SJSA1 (cell line): ENCODE data around the gene SLC25A30. TPM values are rescaled to one million over a fixed set of nuclear protein-coding genes. Genes with fewer than 3 reads are reported as not detected.
"Not testable (repeated sequence)": the region's sequence is repeated elsewhere in the genome, so short reads cannot be mapped to it uniquely, and the experiment has no call there.

ENCODE experiments used
- DNase-seq, 2 experiments: peaks; one replicate each; pipeline ENCODE4 v3.0.0-alpha.2; 2015 to 2020; ENCODE audit warnings: low spot score in 2 of 2, low read depth in 1 of 2
- H3K27ac ChIP-seq: fragments of 250-450 bp; sonication (Bioruptor Pico); 2 replicates; pipeline ENCODE4 v1.5.1; 2020; ENCODE audit warnings: mild to moderate bottlenecking, moderate library complexity
- H3K27me3 ChIP-seq: fragments of 250-450 bp; sonication (Bioruptor Pico); replicated peaks from 2 replicates; pipeline ENCODE4 v1.5.1; 2020; ENCODE audit warnings: mild to moderate bottlenecking, moderate library complexity
- H3K36me3 ChIP-seq: fragments of 250-450 bp; sonication (Bioruptor Pico); 2 replicates; pipeline ENCODE4 v1.5.1; 2020; ENCODE audit warnings: mild to moderate bottlenecking
- H3K4me1 ChIP-seq: fragments of 250-450 bp; sonication (Bioruptor Pico); replicated peaks from 2 replicates; pipeline ENCODE4 v1.6.1; 2021; ENCODE audit warnings: mild to moderate bottlenecking
- H3K4me3 ChIP-seq: fragments of 250-450 bp; sonication (Bioruptor Pico); 2 replicates; pipeline ENCODE4 v1.5.1; 2020; ENCODE audit warnings: mild to moderate bottlenecking
- H3K9me3 ChIP-seq: fragments of 250-450 bp; sonication (Bioruptor Pico); replicated peaks from 2 replicates; pipeline ENCODE4 v1.5.1; 2020; ENCODE audit warnings: mild to moderate bottlenecking
- total RNA-seq: library from RNA; depleted of rRNA; stranded (reverse); fragments of >200 nt; shearing (Covaris generic); gene quantifications from 2 replicates; pipeline ENCODE4 v1.2.3, GENCODE V29; 2014; rRNA removed

SLC25A30 gene
- total RNA-seq, 1 experiment from 2014 or later: 10.2 TPM

- no peak for DNase-seq
- no peaks in the 10 kb centered on the region for H3K27me3 ChIP-seq
- no peak overlapping the region for H3K4me3 ChIP-seq
- H3K36me3 ChIP-seq: peaks cover 11% of the 10 kb centered on the region
- peaks cover 12% of the 10 kb centered on the region for H3K4me1 ChIP-seq
- no peak overlapping the region for H3K27ac ChIP-seq
- no peaks in the 10 kb centered on the region for H3K9me3 ChIP-seq
These were observed 56.5 kb downstream of the SLC25A30 start for GRCh38 chr13:45361596-45362206.

DNA sequence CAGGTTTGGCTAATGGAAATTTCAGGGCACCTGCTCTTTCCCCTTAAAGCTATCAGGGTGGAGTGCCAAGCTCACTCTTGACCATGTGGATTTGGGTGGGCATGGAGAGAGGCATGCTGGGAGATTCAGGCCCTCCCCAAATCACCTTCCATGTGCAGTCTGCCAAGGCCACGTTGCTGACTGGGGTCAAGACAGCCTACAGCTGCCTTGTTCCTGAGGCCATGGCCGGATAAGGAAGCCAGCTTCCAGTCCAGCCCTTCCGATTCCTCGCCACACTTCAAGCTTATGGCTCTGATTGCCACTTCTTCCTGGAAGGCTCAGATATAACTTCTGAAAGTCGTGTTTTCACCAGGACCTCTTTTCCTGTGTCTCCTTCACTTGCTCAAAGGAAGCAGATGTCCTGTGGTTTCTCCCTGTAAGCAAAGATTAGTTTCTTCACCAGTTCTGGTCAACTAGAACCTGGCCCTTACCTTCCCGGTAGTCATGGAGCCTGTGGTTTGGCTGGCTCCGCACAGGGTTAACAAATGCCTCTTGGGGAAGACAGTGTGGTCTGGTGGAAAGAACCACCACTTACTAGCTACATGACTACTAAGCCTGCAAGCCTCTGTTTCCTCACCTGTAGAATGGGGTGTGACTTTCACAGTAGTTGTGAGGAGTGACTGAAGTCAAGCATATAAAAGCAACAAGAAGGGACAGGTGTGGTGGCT is 61.1 kb downstream of the SLC25A30 start:
- H3K4me1 ChIP-seq: no peaks in the 10 kb centered on the region; the same call in 1 of the 2 replicates
- H3K27ac ChIP-seq: no peak overlapping the region
- peaks cover 15% of the 10 kb centered on the region for H3K36me3 ChIP-seq
- H3K4me3 ChIP-seq: no peak overlapping the region
- no peaks in the 10 kb centered on the region for H3K27me3 ChIP-seq
- no peaks in the 10 kb centered on the region for H3K9me3 ChIP-seq
- no peak for DNase-seq

DNA sequence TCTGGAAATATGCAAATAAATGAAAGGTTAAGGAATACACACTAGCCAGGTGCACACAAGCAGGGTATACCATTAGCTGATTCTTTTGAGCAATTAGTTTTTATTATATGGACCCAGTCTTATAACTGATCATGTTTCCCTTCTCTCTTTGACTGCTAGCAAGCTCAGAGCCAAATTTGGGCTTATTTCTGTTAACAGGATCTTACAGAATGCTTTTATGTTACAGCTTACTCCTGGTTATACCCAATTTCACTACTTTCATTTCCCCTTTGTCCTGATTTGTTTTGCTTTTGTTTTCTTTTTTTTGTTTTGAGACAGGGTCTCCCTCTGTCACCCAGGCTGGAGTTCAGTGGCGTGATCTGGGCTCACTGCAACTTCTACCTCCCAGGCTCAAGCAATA is 64.3 kb downstream of the SLC25A30 start:
- no peaks in the 10 kb centered on the region for H3K9me3 ChIP-seq
- H3K4me3 ChIP-seq: no peak overlapping the region
- H3K36me3 ChIP-seq: peaks cover 30% of the 10 kb centered on the region
- H3K4me1 ChIP-seq: peaks cover 8% of the 10 kb centered on the region; the same call in 1 of the 2 replicates
- no peaks in the 10 kb centered on the region for H3K27me3 ChIP-seq
- H3K27ac ChIP-seq: no peak overlapping the region
- no peak for DNase-seq

- Histone ChIP-seq H3K36me3 (peaks cover 34% of the 10 kb centered on the region), H3K4me1 (peaks cover 8% of the 10 kb centered on the region; the same call in 1 of the 2 replicates)
These were observed 66.1 kb downstream of the SLC25A30 start for GRCh38 chr13:45352031-45352430.

DNA sequence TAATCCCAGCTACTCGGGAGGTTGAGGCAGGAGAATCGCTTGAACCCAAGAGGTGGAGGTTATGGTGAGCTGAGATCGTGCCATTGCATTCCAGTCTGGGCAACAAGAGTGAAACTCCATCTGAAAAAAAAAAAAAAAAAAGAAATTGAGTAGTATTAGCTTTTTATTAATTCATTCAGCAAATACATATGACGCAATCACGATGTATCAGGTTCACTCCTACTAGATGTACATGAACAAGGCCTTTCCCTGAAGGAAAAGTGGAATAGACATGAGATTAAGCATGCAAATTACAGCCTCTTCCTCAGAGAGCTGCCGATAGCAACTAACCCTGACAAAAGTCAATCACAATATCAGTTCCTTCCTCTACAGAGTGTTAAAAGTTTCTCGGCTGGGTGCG is 68.0 kb downstream of the SLC25A30 start:
- H3K36me3 ChIP-seq: peaks cover 29% of the 10 kb centered on the region

More at GRCh38 chr13:45352031-45352430, 66.1 kb downstream of the SLC25A30 start:
- DNase-seq: no peak
- Histone ChIP-seq H3K4me3 (no peak overlapping the region), H3K27ac (no peak overlapping the region), H3K9me3 (no peaks in the 10 kb centered on the region), H3K27me3 (no peaks in the 10 kb centered on the region)

DNA sequence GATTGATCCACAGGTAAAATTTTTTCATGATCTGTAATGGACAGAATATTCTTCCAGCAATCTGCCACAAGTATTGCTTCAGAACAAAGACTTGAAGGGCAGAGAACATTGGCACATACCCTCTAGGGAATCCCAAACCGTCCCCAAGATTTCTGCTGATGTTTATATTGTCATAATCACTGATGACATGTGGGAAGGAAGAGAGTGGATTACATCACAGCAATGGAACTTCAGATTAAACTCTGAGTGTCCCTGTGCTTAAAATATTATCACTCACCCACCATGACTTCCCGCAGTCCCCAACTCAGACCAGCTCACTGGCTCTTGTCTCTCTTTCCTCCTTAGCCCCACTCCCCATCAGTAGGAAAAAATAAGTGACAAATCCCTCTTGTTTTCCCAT is 68.7 kb downstream of the SLC25A30 start:
- no peak overlapping the region; the same call in 1 of the 2 replicates for H3K27ac ChIP-seq
- no peaks in the 10 kb centered on the region for H3K9me3 ChIP-seq
- H3K27me3 ChIP-seq: no peaks in the 10 kb centered on the region
- H3K36me3 ChIP-seq: peaks cover 33% of the 10 kb centered on the region
- peaks cover 8% of the 10 kb centered on the region; the same call in 1 of the 2 replicates for H3K4me1 ChIP-seq
- no peak for DNase-seq
- H3K4me3 ChIP-seq: no peak overlapping the region

More for the DNA sequence above, 68.0 kb downstream of the SLC25A30 start:
- Histone ChIP-seq H3K4me3 (no peak overlapping the region), H3K27ac (no peak overlapping the region), H3K4me1 (peaks cover 8% of the 10 kb centered on the region; the same call in 1 of the 2 replicates), H3K27me3 (no peaks in the 10 kb centered on the region), H3K9me3 (no peaks in the 10 kb centered on the region)
- no peak for DNase-seq

DNA sequence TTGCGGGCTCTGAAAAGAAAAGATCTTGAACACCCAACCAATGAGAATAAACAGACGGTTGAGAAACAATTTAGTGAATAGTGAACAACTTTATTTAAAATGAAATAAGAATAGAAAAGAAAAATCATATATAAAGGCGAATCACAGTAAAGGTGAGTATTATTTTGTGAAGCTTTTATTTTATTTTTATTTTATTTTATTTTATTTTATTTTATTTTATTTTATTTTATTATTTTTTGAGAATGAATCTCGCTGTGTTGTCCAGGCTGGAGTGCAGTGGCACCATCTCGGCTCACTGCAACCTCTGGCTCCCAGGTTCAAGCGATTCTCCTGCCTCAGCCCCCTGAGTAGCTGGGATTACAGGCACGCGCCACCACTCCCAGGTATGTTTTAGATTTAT is 74.1 kb downstream of the SLC25A30 start:
- peaks cover 16% of the 10 kb centered on the region for H3K4me1 ChIP-seq
- not testable (repeated sequence) for H3K4me3 ChIP-seq, DNase-seq, H3K27me3 ChIP-seq, H3K9me3 ChIP-seq, H3K27ac ChIP-seq
- peaks cover 37% of the 10 kb centered on the region for H3K36me3 ChIP-seq

Other genes starting within 250 kb of the SLC25A30 start
- gene KCTD4, start 217.3 kb downstream of the SLC25A30 start, total RNA-seq: 0.08 TPM in 1 of 2 replicates, not detected in the other
- 1,541 and 1,642 TPM in 2 replicates for gene TPT1, start 77.2 kb downstream of the SLC25A30 start, total RNA-seq
- gene COG3, start 46.6 kb upstream of the SLC25A30 start, total RNA-seq: 23.3 and 24.5 TPM in 2 replicates
- not detected in 2 replicates for gene ERICH6B, start 197.4 kb upstream of the SLC25A30 start, total RNA-seq